Thyroid gland (tissue), 4 donors: ENCODE measurements around the gene ZNF214. TPM values are rescaled to one million over a fixed set of nuclear protein-coding genes. Genes with fewer than 3 reads are reported as not detected.

Experiments
- DNase-seq, 2 donors: peaks; one replicate each; pipeline ENCODE4 v3.0.0-alpha.2; 2019
- H3K27ac ChIP-seq, 3 donors: fragments of 200-600 bp; sonication (generic); 1 replicate in 2 of 3; 2 replicates in 1 of 3; pipeline ENCODE4 v1.5.1; 2016 to 2019; ENCODE audit warnings: mild to moderate bottlenecking in 1 of 3, moderate library complexity in 1 of 3
- H3K27me3 ChIP-seq: fragments of 200-600 bp; sonication (generic); one replicate; pipeline ENCODE4 v1.5.1; 2019
- H3K36me3 ChIP-seq, 2 donors: fragments of 200-600 bp; sonication (generic); one replicate each; pipeline ENCODE4 v1.5.1; 2016 to 2019
- H3K4me1 ChIP-seq, 2 donors: fragments of 200-600 bp; sonication (generic); one replicate each; pipeline ENCODE4 v1.5.1; 2017 to 2019
- H3K4me3 ChIP-seq, 3 donors: fragments of 200-600 bp; sonication (generic); replicated peaks in 1 of 3; 1 replicate in 2 of 3; 2 replicates in 1 of 3; pipeline ENCODE4 v1.5.1; 2016; ENCODE audit warnings: mild to moderate bottlenecking in 1 of 3
- H3K9me3 ChIP-seq: fragments of 200-600 bp; sonication (generic); one replicate; pipeline ENCODE4 v1.5.1; 2017
- CTCF ChIP-seq, 6 experiments: fragments of 200-600 bp in 3 of 6; fragments of 450-650 bp in 3 of 6; sonication (generic) in 3 of 6; IDR thresholded peaks; one replicate each; pipeline ENCODE4 v1.5.1; 2016 to 2019; ENCODE audit warnings: antibody characterized with exemption in 6 of 6, mild to moderate bottlenecking in 2 of 6, inconsistent platforms in 1 of 6, moderate library complexity in 1 of 6
- POLR2A ChIP-seq, 2 donors: fragments of 450-650 bp; IDR thresholded peaks; one replicate each; pipeline ENCODE4 v1.6.1; 2017; ENCODE audit warnings: antibody characterized with exemption in 2 of 2, mild to moderate bottlenecking in 2 of 2, moderate library complexity in 1 of 2
- WGBS, 2 donors: methylation state at CpG; one replicate each; pipeline ENCODE4 v1.1.5; 2017; 5-methylcytosine and 5-hydroxymethylcytosine counted together
- intact Hi-C: fragments of 100-400 bp; cut with DNase I; formaldehyde crosslinking; loops from one replicate; pipeline ENCODE4 v1.15.1; 2023
- total RNA-seq, 4 donors: library from RNA; depleted of rRNA; stranded (reverse); fragments of >200 nt; gene quantifications; one replicate each; pipeline ENCODE4 v1.2.3, GENCODE V29; 2016

ZNF214 gene
- total RNA-seq, 4 donors from 2014 or later: 5.1 to 8.1 (median 6.7) TPM

- DNase-seq: no peak
- no peaks in the 10 kb centered on the region for H3K4me1 ChIP-seq
- no peak for TF ChIP-seq POLR2A (IDR thresholded peaks at IDR 0.05)
- TF ChIP-seq CTCF (IDR thresholded peaks at IDR 0.05): no peak
- WGBS, 2 donors: 98 to 100% methylated on average over 1 of the region's 1 CpG
- no peak overlapping the region for H3K27ac ChIP-seq
- no peak overlapping the region for H3K4me3 ChIP-seq
- intact Hi-C loops: no loop called here
- H3K36me3 ChIP-seq: no peaks in the 10 kb centered on the region
- no peaks in the 10 kb centered on the region for H3K9me3 ChIP-seq
- no peaks in the 10 kb centered on the region for H3K27me3 ChIP-seq
Observed at GRCh38 chr11:7014118-7014517, 6.0 kb downstream of the ZNF214 start.

- H3K27ac ChIP-seq: no peak overlapping the region
- intact Hi-C loops: no loop called here
- peaks cover 0 to 16% of the 10 kb centered on the region in 2 donors for H3K36me3 ChIP-seq
- no peak overlapping the region for H3K4me3 ChIP-seq
- no peak for DNase-seq
- 62 to 76% methylated on average over 3 of the region's 3 CpGs for WGBS, 2 donors
- H3K9me3 ChIP-seq: no peaks in the 10 kb centered on the region
- no peaks in the 10 kb centered on the region for H3K27me3 ChIP-seq
- TF ChIP-seq POLR2A (IDR thresholded peaks at IDR 0.05) (no peak), CTCF (IDR thresholded peaks at IDR 0.05) (no peak)
- no peaks in the 10 kb centered on the region for H3K4me1 ChIP-seq
Observed at GRCh38 chr11:7004482-7004881, 15.7 kb downstream of the ZNF214 start.

- H3K27ac ChIP-seq: no peak overlapping the region
- no peaks in the 10 kb centered on the region for H3K4me1 ChIP-seq
- no peak overlapping the region for H3K4me3 ChIP-seq
- no peak for DNase-seq
- TF ChIP-seq CTCF (IDR thresholded peaks at IDR 0.05) (no peak), POLR2A (IDR thresholded peaks at IDR 0.05) (no peak)
- H3K9me3 ChIP-seq: no peaks in the 10 kb centered on the region
- no peaks in the 10 kb centered on the region for H3K27me3 ChIP-seq
- peaks cover 0 to 9% of the 10 kb centered on the region in 2 donors for H3K36me3 ChIP-seq
- intact Hi-C loops: no loop called here
Observed at GRCh38 chr11:6995703-6996102, 24.4 kb downstream of the ZNF214 start.

- Histone ChIP-seq H3K4me1 (no peaks in the 10 kb centered on the region), H3K27ac (no peak overlapping the region), H3K9me3 (no peaks in the 10 kb centered on the region), H3K4me3 (no peak overlapping the region), H3K36me3 (no peaks in the 10 kb centered on the region), H3K27me3 (no peaks in the 10 kb centered on the region)
- no peak for DNase-seq
- TF ChIP-seq CTCF (IDR thresholded peaks at IDR 0.05): no peak
- TF ChIP-seq POLR2A (IDR thresholded peaks at IDR 0.05): no peak
- intact Hi-C loops: no loop called here
- 50 to 51% methylated on average over 11 of the region's 11 CpGs for WGBS, 2 donors
Observed at GRCh38 chr11:6992457-6993417, 27.4 kb downstream of the ZNF214 start.

- no peaks in the 10 kb centered on the region for H3K36me3 ChIP-seq
- no peaks in the 10 kb centered on the region for H3K4me1 ChIP-seq
- no peak for DNase-seq
- H3K27me3 ChIP-seq: no peaks in the 10 kb centered on the region
- 65 to 71% methylated on average over 2 of the region's 2 CpGs for WGBS, 2 donors
- H3K27ac ChIP-seq: no peak overlapping the region
- no peaks in the 10 kb centered on the region for H3K9me3 ChIP-seq
- intact Hi-C loops: no loop called here
- no peak for TF ChIP-seq CTCF (IDR thresholded peaks at IDR 0.05)
- TF ChIP-seq POLR2A (IDR thresholded peaks at IDR 0.05): no peak
- H3K4me3 ChIP-seq: no peak overlapping the region
Observed at GRCh38 chr11:6992026-6992425, 28.1 kb downstream of the ZNF214 start.
